GM18907 (cell line): ENCODE data around the gene BUD31.
"Not testable (repeated sequence)": the region's sequence is repeated elsewhere in the genome, so short reads cannot be mapped to it uniquely, and the experiment has no call there.

Experiments
- ATAC-seq: cut with Tn5 transposase; IDR thresholded peaks from one replicate; pipeline ENCODE4 v1.9.1; 2021; ENCODE audit warnings: mild to moderate bottlenecking, moderate library complexity; ENCODE audit not compliant: unreplicated experiment

Gene BUD31

GRCh38 chr7:99397297-99397983 lies 11.3 kb upstream of the BUD31 start:
- ATAC-seq, result no peak

GRCh38 chr7:99398891-99399445 lies 9.8 kb upstream of the BUD31 start:
- no peak for ATAC-seq

GRCh38 chr7:99399597-99399996 lies 9.2 kb upstream of the BUD31 start:
- ATAC-seq, result no peak

- ATAC-seq, result no peak
Measured at GRCh38 chr7:99402854-99403253, 5.9 kb upstream of the BUD31 start.

GRCh38 chr7:99403764-99404163 lies 5.0 kb upstream of the BUD31 start:
- ATAC-seq, result no peak

GRCh38 chr7:99404235-99404976 lies 4.4 kb upstream of the BUD31 start:
- no peak for ATAC-seq

- no peak for ATAC-seq
Measured at GRCh38 chr7:99404977-99405320, 3.8 kb upstream of the BUD31 start.

- ATAC-seq, result no peak
Measured at GRCh38 chr7:99406557-99406956, 2.2 kb upstream of the BUD31 start.

GRCh38 chr7:99407872-99408378 lies 844 bp upstream of the BUD31 start:
- peak; percentile 8 for ATAC-seq

- peak; percentile 6 for ATAC-seq
Measured at GRCh38 chr7:99409192-99409572, 413 bp downstream of the BUD31 start.

GRCh38 chr7:99409806-99410205 lies 1.0 kb downstream of the BUD31 start:
- no peak for ATAC-seq

- no peak for ATAC-seq
Measured at GRCh38 chr7:99410635-99411034, 1.9 kb downstream of the BUD31 start.

- not testable (repeated sequence) for ATAC-seq
Measured at GRCh38 chr7:99415513-99416127, 6.9 kb downstream of the BUD31 start.

GRCh38 chr7:99418260-99418659 lies 9.5 kb downstream of the BUD31 start:
- no peak for ATAC-seq

GRCh38 chr7:99419323-99420021 lies 10.7 kb downstream of the BUD31 start:
- ATAC-seq, result no peak

GRCh38 chr7:99420213-99420612 lies 11.4 kb downstream of the BUD31 start:
- ATAC-seq, result no peak

GRCh38 chr7:99420986-99421385 lies 12.2 kb downstream of the BUD31 start:
- no peak for ATAC-seq

GRCh38 chr7:99422186-99422585 lies 13.4 kb downstream of the BUD31 start:
- no peak for ATAC-seq

GRCh38 chr7:99422625-99423024 lies 13.9 kb downstream of the BUD31 start:
- ATAC-seq, result no peak

- ATAC-seq, result no peak
Measured at GRCh38 chr7:99424932-99425730, 16.4 kb downstream of the BUD31 start.
